ENCODE data around the gene TRAF5. TPM values are rescaled to one million over a fixed set of nuclear protein-coding genes. Genes with fewer than 3 reads are reported as not detected.
"Not testable (repeated sequence)": the region's sequence is repeated elsewhere in the genome, so short reads cannot be mapped to it uniquely, and the experiment has no call there.

TRAF5 gene
- polyA plus RNA-seq, 1 experiment, result 39.8 TPM

DNA sequence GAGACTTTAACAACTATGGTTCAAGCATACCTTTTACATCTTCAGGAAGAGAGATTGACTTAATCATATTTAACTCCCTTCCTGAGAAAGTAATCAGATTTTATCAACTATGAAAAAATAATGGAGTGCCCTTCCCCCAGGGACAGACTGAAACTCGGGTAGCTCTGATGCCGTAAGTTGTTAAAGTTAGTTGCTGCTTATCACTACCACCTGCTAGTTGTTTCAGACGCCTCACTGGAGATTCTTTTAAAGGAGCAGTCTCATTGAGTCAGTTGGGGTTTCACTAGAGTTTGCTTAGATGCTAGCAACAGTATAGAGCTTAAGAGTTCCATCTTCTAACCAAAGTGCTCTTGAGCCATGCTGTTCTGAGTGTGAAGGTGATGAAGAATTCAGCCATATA, 17.0 kb upstream of the TRAF5 start:
- DNase-seq (ENCODE audit: low read depth), result no peak
- peaks cover 3% of the 10 kb centered on the region; the same call in 1 of the 2 replicates for H3K36me3 ChIP-seq (ENCODE audit: control insufficient read depth, insufficient read depth, low read length)
- H3K4me3 ChIP-seq (ENCODE audit: low read depth, low read length), result no peak overlapping the region
- TF ChIP-seq, protein P1, sequence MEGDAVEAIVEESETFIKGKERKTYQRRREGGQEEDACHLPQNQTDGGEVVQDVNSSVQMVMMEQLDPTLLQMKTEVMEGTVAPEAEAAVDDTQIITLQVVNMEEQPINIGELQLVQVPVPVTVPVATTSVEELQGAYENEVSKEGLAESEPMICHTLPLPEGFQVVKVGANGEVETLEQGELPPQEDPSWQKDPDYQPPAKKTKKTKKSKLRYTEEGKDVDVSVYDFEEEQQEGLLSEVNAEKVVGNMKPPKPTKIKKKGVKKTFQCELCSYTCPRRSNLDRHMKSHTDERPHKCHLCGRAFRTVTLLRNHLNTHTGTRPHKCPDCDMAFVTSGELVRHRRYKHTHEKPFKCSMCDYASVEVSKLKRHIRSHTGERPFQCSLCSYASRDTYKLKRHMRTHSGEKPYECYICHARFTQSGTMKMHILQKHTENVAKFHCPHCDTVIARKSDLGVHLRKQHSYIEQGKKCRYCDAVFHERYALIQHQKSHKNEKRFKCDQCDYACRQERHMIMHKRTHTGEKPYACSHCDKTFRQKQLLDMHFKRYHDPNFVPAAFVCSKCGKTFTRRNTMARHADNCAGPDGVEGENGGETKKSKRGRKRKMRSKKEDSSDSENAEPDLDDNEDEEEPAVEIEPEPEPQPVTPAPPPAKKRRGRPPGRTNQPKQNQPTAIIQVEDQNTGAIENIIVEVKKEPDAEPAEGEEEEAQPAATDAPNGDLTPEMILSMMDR (IDR thresholded peaks at IDR 0.05; ENCODE audit: insufficient read depth, low read depth, low read length), result no peak
- POLR2A ChIA-PET, result no interaction called here
- CTCF ChIA-PET, result interaction anchor here (1.7 kb wide), 1 partner anchor 14 kb away, joined by 4 read pairs; no protein-coding TSS in a partner anchor
- H3K27me3 ChIP-seq (ENCODE audit: control insufficient read depth, insufficient read depth, low read length), result no peaks in the 10 kb centered on the region

DNA sequence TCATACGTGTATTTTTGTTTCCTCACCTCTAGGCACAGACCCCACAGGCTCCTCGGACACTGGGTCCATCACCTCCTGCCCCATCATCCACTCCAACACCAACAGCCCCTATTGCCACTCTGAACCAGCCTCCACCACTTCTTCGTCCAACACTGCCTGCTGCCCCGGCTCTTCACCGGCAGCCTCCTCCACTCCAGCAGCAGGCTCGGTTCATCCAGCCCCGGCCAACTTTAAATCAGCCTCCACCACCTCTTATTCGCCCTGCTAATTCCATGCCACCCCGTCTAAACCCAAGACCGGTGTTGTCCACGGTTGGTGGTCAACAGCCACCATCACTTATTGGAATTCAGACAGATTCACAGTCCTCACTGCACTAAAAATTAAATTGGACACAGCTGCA, 13.2 kb upstream of the TRAF5 start:
- H3K4me3 ChIP-seq (ENCODE audit: low read depth, low read length), result no peak overlapping the region
- no peaks in the 10 kb centered on the region for H3K27me3 ChIP-seq (ENCODE audit: control insufficient read depth, insufficient read depth, low read length)
- DNase-seq (ENCODE audit: low read depth), result no peak
- TF ChIP-seq, protein P1 (IDR thresholded peaks at IDR 0.05; ENCODE audit: insufficient read depth, low read depth, low read length), result no peak
- ChIA-PET POLR2A (no interaction called here), CTCF (interaction anchor here (0.9 to 1.2 kb wide), 2 partner anchors 10 to 163 kb away, joined by 3 read pairs; no protein-coding TSS in a partner anchor)
- H3K36me3 ChIP-seq (ENCODE audit: control insufficient read depth, insufficient read depth, low read length), result peaks cover 3% of the 10 kb centered on the region; the same call in 1 of the 2 replicates

DNA sequence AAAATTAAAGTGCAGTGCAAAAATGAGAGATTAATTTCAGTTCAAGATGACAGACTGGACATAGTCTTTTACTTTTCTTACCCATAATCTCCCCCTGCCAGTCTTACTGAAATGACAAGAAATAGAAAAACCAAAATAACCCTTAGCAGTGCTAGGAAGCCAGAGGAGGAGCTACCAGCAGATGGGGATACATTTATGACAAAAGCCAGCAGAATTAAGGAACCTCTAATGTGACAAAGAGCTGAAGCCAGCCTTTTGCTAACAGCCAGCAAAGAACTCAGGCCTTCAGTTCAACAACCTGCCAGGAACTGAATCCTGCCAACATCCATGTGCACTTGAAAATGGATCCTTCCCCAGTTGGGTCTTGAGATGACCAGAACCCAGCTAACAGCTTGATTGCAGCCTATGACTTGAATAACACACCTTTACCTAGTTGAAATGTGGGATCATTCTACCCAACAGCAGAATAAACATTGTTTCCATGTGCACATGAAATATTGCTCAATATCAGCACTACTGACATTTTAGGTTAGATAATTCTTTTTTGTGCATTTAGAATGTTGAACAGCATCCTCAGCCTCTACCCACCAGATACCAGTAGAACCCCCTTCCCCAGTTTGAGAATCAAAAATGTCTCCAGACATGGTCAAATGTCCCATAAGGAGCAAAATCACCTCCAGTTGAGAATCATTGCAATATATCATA, 7.9 kb upstream of the TRAF5 start:
- ChIA-PET CTCF (interaction anchor here (1.0 to 1.6 kb wide), 3 partner anchors 7 to 196 kb away, joined by 3 to 4 read pairs (median 4); partner anchors contain the start of gene TRAF5), POLR2A (interaction anchor here (0.6 kb wide), 1 partner anchor 1158 kb away, joined by 7 read pairs; no protein-coding TSS in a partner anchor)
- Histone ChIP-seq H3K4me3 (ENCODE audit: low read depth, low read length) (no peak overlapping the region), H3K36me3 (ENCODE audit: control insufficient read depth, insufficient read depth, low read length) (no peaks in the 10 kb centered on the region), H3K27me3 (ENCODE audit: control insufficient read depth, insufficient read depth, low read length) (no peaks in the 10 kb centered on the region)
- TF ChIP-seq, protein P1 (IDR thresholded peaks at IDR 0.05; ENCODE audit: insufficient read depth, low read depth, low read length), result no peak
- no peak for DNase-seq (ENCODE audit: low read depth)

DNA sequence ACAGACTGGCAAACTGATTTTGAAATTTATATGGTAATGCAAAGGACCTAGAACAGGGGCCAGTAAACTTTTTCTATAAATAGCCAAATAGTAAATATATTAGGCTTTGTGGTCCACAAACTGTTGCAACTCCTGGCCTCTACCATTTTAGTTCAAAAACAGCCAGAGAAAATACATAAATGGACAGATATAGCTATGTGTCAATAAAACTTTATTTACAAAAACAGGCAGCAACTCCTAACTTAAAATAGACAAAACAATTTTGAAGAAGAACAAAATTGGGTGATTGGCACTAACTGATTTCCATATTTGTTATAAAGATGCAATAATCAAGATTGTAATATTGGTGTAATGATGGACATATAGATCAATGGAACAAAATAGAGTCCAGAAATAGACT, 6.7 kb upstream of the TRAF5 start:
- CTCF ChIA-PET, result no interaction called here
- Histone ChIP-seq H3K4me3 (ENCODE audit: low read depth, low read length) (no peak overlapping the region), H3K36me3 (ENCODE audit: control insufficient read depth, insufficient read depth, low read length) (no peaks in the 10 kb centered on the region), H3K27me3 (ENCODE audit: control insufficient read depth, insufficient read depth, low read length) (no peaks in the 10 kb centered on the region)
- DNase-seq (ENCODE audit: low read depth), result no peak
- POLR2A ChIA-PET, result no interaction called here
- TF ChIP-seq, protein P1 (IDR thresholded peaks at IDR 0.05; ENCODE audit: insufficient read depth, low read depth, low read length), result no peak

DNA sequence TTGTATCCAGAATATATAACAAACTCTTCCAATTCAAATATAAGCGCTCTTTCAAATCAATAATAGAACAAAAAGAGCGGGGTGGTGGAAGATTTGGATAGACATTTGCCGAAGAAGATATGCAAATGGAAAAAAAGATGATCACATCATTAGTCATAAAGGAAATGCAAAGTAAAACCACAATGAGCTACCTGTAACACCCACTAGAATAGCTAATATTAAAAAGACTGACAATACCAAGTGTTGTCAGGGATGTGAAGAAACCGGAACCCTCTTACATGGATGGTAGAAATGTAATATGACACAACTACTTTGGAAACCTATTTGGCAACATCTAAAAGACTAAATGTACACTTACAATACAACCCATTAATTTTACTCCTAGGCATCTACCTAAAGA, 5.7 kb upstream of the TRAF5 start:
- Histone ChIP-seq H3K4me3 (ENCODE audit: low read depth, low read length) (no peak overlapping the region), H3K36me3 (ENCODE audit: control insufficient read depth, insufficient read depth, low read length) (no peaks in the 10 kb centered on the region), H3K27me3 (ENCODE audit: control insufficient read depth, insufficient read depth, low read length) (no peaks in the 10 kb centered on the region)
- no peak for DNase-seq (ENCODE audit: low read depth)
- TF ChIP-seq, protein P1 (IDR thresholded peaks at IDR 0.05; ENCODE audit: insufficient read depth, low read depth, low read length), result no peak
- ChIA-PET CTCF (interaction anchor here (1.3 to 1.6 kb wide), 3 partner anchors 22 to 319 kb away, joined by 3 to 4 read pairs (median 3); no protein-coding TSS in a partner anchor), POLR2A (no interaction called here)

DNA sequence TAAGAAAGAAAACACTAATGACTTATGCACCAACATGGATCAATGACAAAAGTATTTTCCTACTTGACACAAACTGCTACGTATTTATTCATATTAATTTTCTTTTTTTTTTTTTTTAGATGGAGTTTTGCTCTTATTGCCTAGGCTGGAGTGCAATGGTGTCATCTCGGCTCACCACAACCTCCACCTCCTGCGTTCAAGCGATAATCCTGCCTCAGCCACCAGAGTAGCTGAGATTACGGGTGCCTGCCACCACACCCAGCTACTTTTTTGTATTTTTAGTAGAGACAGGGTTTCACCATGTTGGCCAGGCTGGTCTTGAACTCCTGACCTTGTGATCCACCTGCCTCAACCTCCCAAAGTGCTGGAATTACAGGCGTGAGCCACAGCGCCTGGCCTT, 5.0 kb upstream of the TRAF5 start:
- H3K27me3 ChIP-seq (ENCODE audit: control insufficient read depth, insufficient read depth, low read length); H3K36me3 ChIP-seq (ENCODE audit: control insufficient read depth, insufficient read depth, low read length); POLR2A ChIA-PET; DNase-seq (ENCODE audit: low read depth); H3K4me3 ChIP-seq (ENCODE audit: low read depth, low read length): not testable (repeated sequence)
- CTCF ChIA-PET, result interaction anchor here (1.3 to 1.6 kb wide), 3 partner anchors 22 to 318 kb away, joined by 3 to 4 read pairs (median 3); no protein-coding TSS in a partner anchor

Data from BJ (cell line).